GM12878 (cell line): ENCODE results near the gene PRKG1. TPM values are rescaled to one million over a fixed set of nuclear protein-coding genes. Genes with fewer than 3 reads are reported as not detected.

Source experiments
- ATAC-seq: fragments of 200-7000 bp; cut with Tn5 transposase; 3 replicates; pipeline ENCODE4 v1.9.1; 2020; ENCODE audit warnings: mild to moderate bottlenecking, moderate library complexity
- BruUV-seq: library from RNA; stranded (reverse); fragments of 400-500 nt; replicated peaks from 2 replicates; lab custom pipeline; 2021; lab: Mats Ljungman, UMichigan
- CTCF ChIA-PET: fragments of 300-600 bp; sonication (Branson Sonifier 250); formaldehyde crosslinking; extraction: SDS; loops from one replicate; lab custom pipeline; 2021; ENCODE audit warnings: inconsistent platforms; lab: Yijun Ruan, JAX
- POLR2A ChIA-PET: fragments of 350-600 bp; formaldehyde crosslinking; extraction: SDS; loops from one replicate; lab custom pipeline; 2021; ENCODE audit warnings: inconsistent platforms; lab: Charles Lee
- RAD21 ChIA-PET: fragments of 300-600 bp; sonication (Branson Sonifier 250); formaldehyde crosslinking; loops from one replicate; lab custom pipeline; 2023; ENCODE audit warnings: antibody characterized with exemption; ENCODE audit not compliant: unreplicated experiment; lab: Charles Lee
- SMC1A ChIA-PET: fragments of 300-600 bp; sonication (Branson Sonifier 250); formaldehyde crosslinking; loops from one replicate; lab custom pipeline; 2023; ENCODE audit not compliant: unreplicated experiment, uncharacterized antibody; lab: Charles Lee
- DNase-seq: peaks from one replicate; pipeline ENCODE4 v3.0.0-alpha.2; 2011; ENCODE audit warnings: low read depth, low spot score
- FAIRE-seq: peaks from 3 replicates; lab custom pipeline; 2011; peaks lifted over from hg19 to GRCh38; lab: Jason Lieb, UNC
- H2AFZ ChIP-seq: 2 replicates; pipeline ENCODE4 v1.6.0; 2011; ENCODE audit warnings: low read depth, low read length, control low read depth; ENCODE audit not compliant: control insufficient read depth
- H3K27ac ChIP-seq: 2 replicates; pipeline ENCODE4 v1.5.1; 2011; ENCODE audit warnings: control low read depth; ENCODE audit not compliant: control insufficient read depth, insufficient read depth
- H3K27me3 ChIP-seq, 2 experiments: replicated peaks in 1 of 2; 2 replicates each; pipeline versions ENCODE4 v1.6.0 to v1.6.1; 2011; ENCODE audit warnings: low read length in 1 of 2; ENCODE audit not compliant: control insufficient read depth in 2 of 2, insufficient read depth in 2 of 2
- H3K36me3 ChIP-seq, 2 experiments: 2 replicates each; pipeline ENCODE4 v1.5.1; 2011; ENCODE audit warnings: low read length in 1 of 2; ENCODE audit not compliant: control insufficient read depth in 2 of 2, insufficient read depth in 2 of 2
- H3K4me1 ChIP-seq: 2 replicates; pipeline ENCODE4 v1.6.1; 2011; ENCODE audit warnings: mild to moderate bottlenecking, low read length, moderate library complexity, mixed read lengths; ENCODE audit not compliant: control insufficient read depth, insufficient read depth
- H3K4me2 ChIP-seq: 2 replicates; pipeline ENCODE4 v1.6.0; 2011; ENCODE audit warnings: control low read depth; ENCODE audit not compliant: control insufficient read depth, insufficient read depth
- H3K4me3 ChIP-seq: fragments of 200-600 bp; sonication (generic); 2 replicates; pipeline ENCODE4 v1.5.1; 2016
- H3K79me2 ChIP-seq: 2 replicates; pipeline ENCODE4 v1.6.0; 2011; ENCODE audit warnings: low read length; ENCODE audit not compliant: control insufficient read depth, insufficient read depth
- H3K9ac ChIP-seq: 2 replicates; pipeline ENCODE4 v1.8.0; 2011; ENCODE audit warnings: low read length, control low read depth, mixed read lengths; ENCODE audit not compliant: control insufficient read depth, insufficient read depth
- H3K9me3 ChIP-seq: replicated peaks from 3 replicates; pipeline ENCODE4 v1.5.1; 2011; ENCODE audit warnings: mild to moderate bottlenecking, low read length; ENCODE audit not compliant: control insufficient read depth, insufficient read depth
- H4K20me1 ChIP-seq: 2 replicates; pipeline ENCODE4 v1.6.0; 2011; ENCODE audit not compliant: control insufficient read depth, insufficient read depth
- BACH1 ChIP-seq: fragments of 450-650 bp; IDR thresholded peaks from 2 replicates; pipeline ENCODE4 v1.6.1; 2017; ENCODE audit warnings: mild to moderate bottlenecking, borderline replicate concordance
- BHLHE40 ChIP-seq, 2 experiments: fragments of 450-650 bp in 1 of 2; IDR thresholded peaks; 2 replicates each; pipeline ENCODE4 v1.6.1; 2011 to 2017; ENCODE audit warnings: low read depth in 2 of 2, borderline replicate concordance in 1 of 2, improper control_type of control experiment in 1 of 2, low read length in 1 of 2, mild to moderate bottlenecking in 1 of 2
- CEBPB ChIP-seq, 2 experiments: fragments of 150-350 bp in 1 of 2; IDR thresholded peaks; 2 replicates each; pipeline ENCODE4 v1.6.1; 2012 to 2014; ENCODE audit warnings: low read depth in 2 of 2, low read length in 2 of 2, borderline replicate concordance in 1 of 2, inconsistent platforms in 1 of 2
- CREB1 ChIP-seq: IDR thresholded peaks from 2 replicates; pipeline ENCODE4 v1.6.1; 2012; ENCODE audit warnings: low read depth, mild to moderate bottlenecking, inconsistent platforms
- FOXM1 ChIP-seq: IDR thresholded peaks from 2 replicates; pipeline ENCODE4 v1.6.1; 2012; ENCODE audit warnings: low read depth, mild to moderate bottlenecking, inconsistent platforms, low read length, moderate library complexity
- IKZF1 ChIP-seq: fragments of 450-650 bp; conservative IDR thresholded peaks from 2 replicates; pipeline ENCODE4 v1.6.1; 2017; ENCODE audit warnings: antibody characterized with exemption, mild to moderate bottlenecking
- PAX8 ChIP-seq: fragments of 450-650 bp; IDR thresholded peaks from 2 replicates; pipeline ENCODE4 v1.6.1; 2017; ENCODE audit warnings: mild to moderate bottlenecking, moderate library complexity
- SMAD1 ChIP-seq: fragments of 450-650 bp; IDR thresholded peaks from 2 replicates; pipeline ENCODE4 v1.6.1; 2018; ENCODE audit warnings: mild to moderate bottlenecking, low read depth; ENCODE audit not compliant: partially characterized antibody
- TCF7 ChIP-seq: IDR thresholded peaks from 2 replicates; pipeline ENCODE4 v1.6.1; 2014; ENCODE audit warnings: antibody characterized with exemption, borderline replicate concordance
- WGBS: methylation state at CpG from one replicate; pipeline ENCODE4 v1.1.6; 2016; ENCODE audit warnings: low lambda C conversion rate; ENCODE audit not compliant: insufficient replicate concordance, insufficient coverage; ENCODE audit errors: missing lambda C conversion rate; 5-methylcytosine and 5-hydroxymethylcytosine counted together
- in situ Hi-C: fragments of 300-500 bp; cut with MboI; formaldehyde crosslinking; loops from 9 replicates; pipeline ENCODE4 v1.14.3; 2018; ENCODE audit warnings: mixed read lengths
- intact Hi-C: fragments of 100-400 bp; cut with micrococcal nuclease; formaldehyde crosslinking; loops from one replicate; pipeline ENCODE4 v1.14.2; 2022; ENCODE audit not compliant: unreplicated experiment
- polyA plus RNA-seq, 11 experiments: library from polyadenylated mRNA; depleted of rRNA in 4 of 11; unstranded in 6 of 11; stranded (reverse) in 5 of 11; fragments of >200 nt; fragmentation: Nextera tagmentation in 4 of 11; fragmentation: Illumina TruSeq in 1 of 11; extraction: Ambion mirVana in 4 of 11; extraction: Trizol in 1 of 11; gene quantifications; 1 replicate in 1 of 11; 2 replicates in 10 of 11; pipeline versions ENCODE4 v1.2.1 to v1.2.3, GENCODE V29; 2011 to 2016; ENCODE audit warnings: inconsistent platforms in 2 of 11, missing spikeins in 2 of 11, low read depth in 1 of 11
- total RNA-seq, 4 experiments: library from RNA; depleted of rRNA in 3 of 4; stranded (reverse); fragments of >200 nt in 3 of 4; fragmentation: Illumina TruSeq in 1 of 4; extraction: Trizol in 1 of 4; gene quantifications; 2 replicates each; pipeline versions ENCODE4 v1.2.1 to v1.2.3, GENCODE V29; 2013 to 2021
- TF ChIP-seq, protein P1 (sequence below): IDR thresholded peaks from 2 replicates; pipeline ENCODE4 v1.6.1; 2012; ENCODE audit warnings: improper control_type of control experiment, low read depth, low read length; ENCODE audit not compliant: insufficient replicate concordance

Gene PRKG1
- total and polyA plus RNA-seq, 10 of the 15 experiments (the other 5 are each of a cell fraction or from before 2014, with no cell fraction given): 0.04 to 0.05 TPM; not detected in 8

- Histone ChIP-seq H3K9me3 (no peaks in the 10 kb centered on the region), H3K27me3 (no peaks in the 10 kb centered on the region), H3K4me2 (no peak overlapping the region), H4K20me1 (no peaks in the 10 kb centered on the region), H3K4me3 (no peak overlapping the region), H3K36me3 (no peaks in the 10 kb centered on the region), H3K27ac (no peak overlapping the region), H3K4me1 (no peaks in the 10 kb centered on the region), H3K79me2 (no peaks in the 10 kb centered on the region), H2AFZ (no peak overlapping the region), H3K9ac (no peak overlapping the region)
- 11% methylated on average over 3 of the region's 3 CpGs for WGBS
- ChIA-PET POLR2A (no interaction called here), CTCF (no interaction called here), SMC1A (no interaction called here), RAD21 (no interaction called here)
- TF ChIP-seq BACH1 (no peak), SMAD1 (no peak), IKZF1 (no peak), FOXM1 (no peak), CREB1 (no peak), TCF7 (no peak)
- no peak for FAIRE-seq
- intact Hi-C loops: no loop called here
- BruUV-seq: no TSS peak
- in situ Hi-C loops: no loop called here
- ATAC-seq: no peak
- no peak for DNase-seq
Observed at GRCh38 chr10:52331638-52332364, 1257.5 kb downstream of the PRKG1 start.

DNA sequence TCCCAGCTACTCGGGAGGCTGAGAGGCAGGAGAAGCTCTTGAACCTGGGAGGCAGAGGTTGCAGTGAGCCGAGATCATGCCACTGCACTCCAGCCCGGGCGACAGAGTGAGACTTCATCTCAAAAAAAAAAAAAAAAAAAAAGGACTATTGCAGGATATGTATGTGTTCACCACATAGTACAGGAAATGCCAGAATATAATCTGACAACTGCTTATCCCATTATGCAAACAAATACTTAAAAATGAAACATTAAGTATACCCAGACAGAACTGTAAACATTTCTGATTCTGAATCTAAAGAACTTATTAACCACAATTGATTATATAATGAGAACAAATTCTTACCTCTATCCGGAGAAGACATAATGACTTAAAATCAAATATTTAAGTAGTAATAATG lies 1258.5 kb downstream of the PRKG1 start:
- TF ChIP-seq PAX8: no peak
- TF ChIP-seq BHLHE40 (IDR thresholded peaks at IDR 0.05; ENCODE audit: borderline replicate concordance in 1 of 2, low read depth in 2 of 2, low read length in 1 of 2): no peak
- TF ChIP-seq, protein P1, sequence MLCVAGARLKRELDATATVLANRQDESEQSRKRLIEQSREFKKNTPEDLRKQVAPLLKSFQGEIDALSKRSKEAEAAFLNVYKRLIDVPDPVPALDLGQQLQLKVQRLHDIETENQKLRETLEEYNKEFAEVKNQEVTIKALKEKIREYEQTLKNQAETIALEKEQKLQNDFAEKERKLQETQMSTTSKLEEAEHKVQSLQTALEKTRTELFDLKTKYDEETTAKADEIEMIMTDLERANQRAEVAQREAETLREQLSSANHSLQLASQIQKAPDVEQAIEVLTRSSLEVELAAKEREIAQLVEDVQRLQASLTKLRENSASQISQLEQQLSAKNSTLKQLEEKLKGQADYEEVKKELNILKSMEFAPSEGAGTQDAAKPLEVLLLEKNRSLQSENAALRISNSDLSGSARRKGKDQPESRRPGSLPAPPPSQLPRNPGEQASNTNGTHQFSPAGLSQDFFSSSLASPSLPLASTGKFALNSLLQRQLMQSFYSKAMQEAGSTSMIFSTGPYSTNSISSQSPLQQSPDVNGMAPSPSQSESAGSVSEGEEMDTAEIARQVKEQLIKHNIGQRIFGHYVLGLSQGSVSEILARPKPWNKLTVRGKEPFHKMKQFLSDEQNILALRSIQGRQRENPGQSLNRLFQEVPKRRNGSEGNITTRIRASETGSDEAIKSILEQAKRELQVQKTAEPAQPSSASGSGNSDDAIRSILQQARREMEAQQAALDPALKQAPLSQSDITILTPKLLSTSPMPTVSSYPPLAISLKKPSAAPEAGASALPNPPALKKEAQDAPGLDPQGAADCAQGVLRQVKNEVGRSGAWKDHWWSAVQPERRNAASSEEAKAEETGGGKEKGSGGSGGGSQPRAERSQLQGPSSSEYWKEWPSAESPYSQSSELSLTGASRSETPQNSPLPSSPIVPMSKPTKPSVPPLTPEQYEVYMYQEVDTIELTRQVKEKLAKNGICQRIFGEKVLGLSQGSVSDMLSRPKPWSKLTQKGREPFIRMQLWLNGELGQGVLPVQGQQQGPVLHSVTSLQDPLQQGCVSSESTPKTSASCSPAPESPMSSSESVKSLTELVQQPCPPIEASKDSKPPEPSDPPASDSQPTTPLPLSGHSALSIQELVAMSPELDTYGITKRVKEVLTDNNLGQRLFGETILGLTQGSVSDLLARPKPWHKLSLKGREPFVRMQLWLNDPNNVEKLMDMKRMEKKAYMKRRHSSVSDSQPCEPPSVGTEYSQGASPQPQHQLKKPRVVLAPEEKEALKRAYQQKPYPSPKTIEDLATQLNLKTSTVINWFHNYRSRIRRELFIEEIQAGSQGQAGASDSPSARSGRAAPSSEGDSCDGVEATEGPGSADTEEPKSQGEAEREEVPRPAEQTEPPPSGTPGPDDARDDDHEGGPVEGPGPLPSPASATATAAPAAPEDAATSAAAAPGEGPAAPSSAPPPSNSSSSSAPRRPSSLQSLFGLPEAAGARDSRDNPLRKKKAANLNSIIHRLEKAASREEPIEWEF: no peak
- TF ChIP-seq CEBPB (IDR thresholded peaks at IDR 0.05; ENCODE audit: borderline replicate concordance in 1 of 2, low read depth in 2 of 2, low read length in 2 of 2): no peak
- ChIA-PET RAD21 (no interaction called here), POLR2A (no interaction called here), CTCF (no interaction called here), SMC1A (no interaction called here)
- H3K27me3 ChIP-seq: no peaks in the 10 kb centered on the region
- intact Hi-C loops (no loop called here), in situ Hi-C loops (no loop called here)
- no peaks in the 10 kb centered on the region for H4K20me1 ChIP-seq
- no peaks in the 10 kb centered on the region for H3K79me2 ChIP-seq
- H3K4me2 ChIP-seq: no peak overlapping the region
- no peak overlapping the region for H2AFZ ChIP-seq
- DNase-seq (no peak), ATAC-seq (no peak), FAIRE-seq (no peak)
- no peaks in the 10 kb centered on the region for H3K4me1 ChIP-seq
- no peak overlapping the region for H3K27ac ChIP-seq
- WGBS: 15% methylated on average over 2 of the region's 5 CpGs
- no peaks in the 10 kb centered on the region for H3K36me3 ChIP-seq
- no peak overlapping the region for H3K4me3 ChIP-seq
- no peaks in the 10 kb centered on the region for H3K9me3 ChIP-seq
- no TSS peak for BruUV-seq
- no peak overlapping the region for H3K9ac ChIP-seq
